GM12878 (cell line): ENCODE results near the gene RPUSD3. TPM values are rescaled to one million over a fixed set of nuclear protein-coding genes. Genes with fewer than 3 reads are reported as not detected.

Experiments used
- BRCA1 ChIP-seq: IDR thresholded peaks from 2 replicates; pipeline ENCODE4 v1.6.1; 2011; ENCODE audit warnings: low read depth, low read length, improper control_type of control experiment
- CBX5 ChIP-seq: sonication (generic); IDR thresholded peaks from 2 replicates; pipeline ENCODE4 v1.6.1; 2016; ENCODE audit warnings: low read depth, moderate library complexity, mild to moderate bottlenecking, inconsistent platforms
- CHD1 ChIP-seq: IDR thresholded peaks from 2 replicates; pipeline ENCODE4 v1.6.1; 2012; ENCODE audit warnings: low read depth, low read length, improper control_type of control experiment
- CREM ChIP-seq: IDR thresholded peaks from 2 replicates; pipeline ENCODE4 v1.6.1; 2014; ENCODE audit warnings: antibody characterized with exemption, low read depth
- MTA2 ChIP-seq: fragments of 450-650 bp; IDR thresholded peaks from 2 replicates; pipeline ENCODE4 v1.6.1; 2016; ENCODE audit warnings: low read depth, mild to moderate bottlenecking, moderate library complexity
- NRF1 ChIP-seq: conservative IDR thresholded peaks from 2 replicates; pipeline ENCODE4 v1.6.1; 2011; ENCODE audit warnings: mild to moderate bottlenecking, low read depth, low read length, improper control_type of control experiment
- PAX5 ChIP-seq: IDR thresholded peaks from 2 replicates; pipeline ENCODE4 v1.6.1; 2011; ENCODE audit warnings: low read depth, low read length, borderline replicate concordance
- PAX8 ChIP-seq: fragments of 450-650 bp; IDR thresholded peaks from 2 replicates; pipeline ENCODE4 v1.6.1; 2017; ENCODE audit warnings: mild to moderate bottlenecking, moderate library complexity
- RELA ChIP-seq: fragments of 450-650 bp; IDR thresholded peaks from 2 replicates; pipeline ENCODE4 v1.8.0; 2014; ENCODE audit warnings: borderline replicate concordance; ENCODE audit not compliant: partially characterized antibody
- SMAD1 ChIP-seq: fragments of 450-650 bp; IDR thresholded peaks from 2 replicates; pipeline ENCODE4 v1.6.1; 2018; ENCODE audit warnings: mild to moderate bottlenecking, low read depth; ENCODE audit not compliant: partially characterized antibody
- SREBF1 ChIP-seq: IDR thresholded peaks from 2 replicates; pipeline ENCODE4 v1.6.1; 2012; ENCODE audit warnings: mild to moderate bottlenecking, low read length
- TBL1XR1 ChIP-seq: IDR thresholded peaks from 2 replicates; pipeline ENCODE4 v1.6.1; 2012; ENCODE audit warnings: low read depth, low read length, improper control_type of control experiment
- ZNF207 ChIP-seq: fragments of 450-650 bp; IDR thresholded peaks from 2 replicates; pipeline ENCODE4 v1.6.1; 2014; ENCODE audit warnings: antibody characterized with exemption, mild to moderate bottlenecking, borderline replicate concordance
- polyA plus RNA-seq, 11 experiments: library from polyadenylated mRNA; depleted of rRNA in 4 of 11; unstranded in 6 of 11; stranded (reverse) in 5 of 11; fragments of >200 nt; fragmentation: Nextera tagmentation in 4 of 11; fragmentation: Illumina TruSeq in 1 of 11; extraction: Ambion mirVana in 4 of 11; extraction: Trizol in 1 of 11; gene quantifications; 1 replicate in 1 of 11; 2 replicates in 10 of 11; pipeline versions ENCODE4 v1.2.1 to v1.2.3, GENCODE V29; 2011 to 2016; ENCODE audit warnings: inconsistent platforms in 2 of 11, missing spikeins in 2 of 11, low read depth in 1 of 11
- total RNA-seq, 4 experiments: library from RNA; depleted of rRNA in 3 of 4; stranded (reverse); fragments of >200 nt in 3 of 4; fragmentation: Illumina TruSeq in 1 of 4; extraction: Trizol in 1 of 4; gene quantifications; 2 replicates each; pipeline versions ENCODE4 v1.2.1 to v1.2.3, GENCODE V29; 2013 to 2021
- TF ChIP-seq, protein P1 (sequence below): fragments of 450-650 bp; formaldehyde crosslinking; IDR thresholded peaks from 2 replicates; pipeline ENCODE4 v1.5.0; 2022; ENCODE audit warnings: mild to moderate bottlenecking, missing genetic modification characterization
- TF ChIP-seq, protein P2 (sequence below): fragments of 450-650 bp; formaldehyde crosslinking; IDR thresholded peaks from 2 replicates; pipeline ENCODE4 v1.4.0; 2020; ENCODE audit warnings: mild to moderate bottlenecking, moderate library complexity
- TF ChIP-seq, protein P3 (sequence below): fragments of 150-350 bp; IDR thresholded peaks from 2 replicates; pipeline ENCODE4 v1.6.1; 2016; ENCODE audit warnings: low read depth, low read length
- TF ChIP-seq, protein P4 (sequence below): fragments of 450-650 bp; conservative IDR thresholded peaks from 2 replicates; pipeline ENCODE4 v1.6.1; 2017; ENCODE audit warnings: mild to moderate bottlenecking, moderate library complexity

Gene RPUSD3
- total and polyA plus RNA-seq, 10 of the 15 experiments (the other 5 are each of a cell fraction or from before 2014, with no cell fraction given), result 6.4 to 72.9 (median 41.8) TPM

DNA sequence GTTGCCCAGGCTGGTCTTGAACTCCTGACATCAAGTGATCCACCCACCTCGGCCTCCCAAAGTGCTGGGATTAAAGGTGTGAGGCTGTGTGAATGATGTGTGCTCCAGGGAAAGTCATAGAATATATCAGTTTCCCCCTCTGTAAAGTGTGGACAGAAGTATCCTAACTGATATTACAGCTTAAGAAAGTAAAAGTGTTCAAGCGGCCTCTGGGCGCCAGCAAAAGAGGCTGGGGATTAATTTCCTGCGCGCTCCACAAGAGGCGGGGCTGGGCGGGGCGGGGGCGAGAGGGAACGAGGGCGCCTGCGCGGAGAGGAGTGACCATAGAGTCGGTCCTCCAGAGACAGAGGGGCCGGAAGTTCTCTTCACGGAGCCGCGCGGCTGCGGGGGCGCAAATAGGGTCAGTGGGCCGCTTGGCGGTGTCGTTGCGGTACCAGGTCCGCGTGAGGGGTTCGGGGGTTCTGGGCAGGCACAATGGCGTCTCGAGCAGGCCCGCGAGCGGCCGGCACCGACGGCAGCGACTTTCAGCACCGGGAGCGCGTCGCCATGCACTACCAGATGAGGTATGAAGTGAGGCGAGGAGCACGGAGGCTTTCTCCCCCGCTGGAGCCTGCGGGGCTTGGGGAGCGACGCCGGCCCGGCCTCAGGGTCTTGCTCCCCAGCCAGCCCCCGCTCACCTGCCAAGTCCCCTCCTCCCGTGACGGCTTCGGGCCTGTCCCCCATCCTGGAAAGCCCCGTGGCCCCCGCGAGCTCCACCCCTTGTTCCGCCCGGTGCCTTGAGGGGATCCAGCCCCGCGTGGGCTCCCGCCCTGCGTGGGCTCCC lies 46.7 kb upstream of the RPUSD3 start, which contains the start of gene JAGN1 (continued):
- TF ChIP-seq, protein P1, sequence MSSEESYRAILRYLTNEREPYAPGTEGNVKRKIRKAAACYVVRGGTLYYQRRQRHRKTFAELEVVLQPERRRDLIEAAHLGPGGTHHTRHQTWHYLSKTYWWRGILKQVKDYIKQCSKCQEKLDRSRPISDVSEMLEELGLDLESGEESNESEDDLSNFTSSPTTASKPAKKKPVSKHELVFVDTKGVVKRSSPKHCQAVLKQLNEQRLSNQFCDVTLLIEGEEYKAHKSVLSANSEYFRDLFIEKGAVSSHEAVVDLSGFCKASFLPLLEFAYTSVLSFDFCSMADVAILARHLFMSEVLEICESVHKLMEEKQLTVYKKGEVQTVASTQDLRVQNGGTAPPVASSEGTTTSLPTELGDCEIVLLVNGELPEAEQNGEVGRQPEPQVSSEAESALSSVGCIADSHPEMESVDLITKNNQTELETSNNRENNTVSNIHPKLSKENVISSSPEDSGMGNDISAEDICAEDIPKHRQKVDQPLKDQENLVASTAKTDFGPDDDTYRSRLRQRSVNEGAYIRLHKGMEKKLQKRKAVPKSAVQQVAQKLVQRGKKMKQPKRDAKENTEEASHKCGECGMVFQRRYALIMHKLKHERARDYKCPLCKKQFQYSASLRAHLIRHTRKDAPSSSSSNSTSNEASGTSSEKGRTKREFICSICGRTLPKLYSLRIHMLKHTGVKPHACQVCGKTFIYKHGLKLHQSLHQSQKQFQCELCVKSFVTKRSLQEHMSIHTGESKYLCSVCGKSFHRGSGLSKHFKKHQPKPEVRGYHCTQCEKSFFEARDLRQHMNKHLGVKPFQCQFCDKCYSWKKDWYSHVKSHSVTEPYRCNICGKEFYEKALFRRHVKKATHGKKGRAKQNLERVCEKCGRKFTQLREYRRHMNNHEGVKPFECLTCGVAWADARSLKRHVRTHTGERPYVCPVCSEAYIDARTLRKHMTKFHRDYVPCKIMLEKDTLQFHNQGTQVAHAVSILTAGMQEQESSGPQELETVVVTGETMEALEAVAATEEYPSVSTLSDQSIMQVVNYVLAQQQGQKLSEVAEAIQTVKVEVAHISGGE (CRISPR knock-in tag), result no peak
- TF ChIP-seq SREBF1 (no peak), RELA (peak; percentile 71), ZNF207 (no peak; the same call in none of the 2 replicates), SMAD1 (no peak), CREM (peak; percentile 44; the same call in 1 of the 2 replicates), CBX5 (peak; percentile 24; the same call in 1 of the 2 replicates), TBL1XR1 (0 out of 2 replicates have a peak, but pooled peaks have one; percentile 41), PAX5 (0 out of 2 replicates have a peak, but pooled peaks have one; percentile 37), NRF1 (no peak; the same call in 1 of the 2 replicates), MTA2 (peak; percentile 77; the same call in 1 of the 2 replicates), BRCA1 (no peak), PAX8 (no peak), CHD1 (peak; percentile 80; the same call in 1 of the 2 replicates)
- TF ChIP-seq, protein P2, sequence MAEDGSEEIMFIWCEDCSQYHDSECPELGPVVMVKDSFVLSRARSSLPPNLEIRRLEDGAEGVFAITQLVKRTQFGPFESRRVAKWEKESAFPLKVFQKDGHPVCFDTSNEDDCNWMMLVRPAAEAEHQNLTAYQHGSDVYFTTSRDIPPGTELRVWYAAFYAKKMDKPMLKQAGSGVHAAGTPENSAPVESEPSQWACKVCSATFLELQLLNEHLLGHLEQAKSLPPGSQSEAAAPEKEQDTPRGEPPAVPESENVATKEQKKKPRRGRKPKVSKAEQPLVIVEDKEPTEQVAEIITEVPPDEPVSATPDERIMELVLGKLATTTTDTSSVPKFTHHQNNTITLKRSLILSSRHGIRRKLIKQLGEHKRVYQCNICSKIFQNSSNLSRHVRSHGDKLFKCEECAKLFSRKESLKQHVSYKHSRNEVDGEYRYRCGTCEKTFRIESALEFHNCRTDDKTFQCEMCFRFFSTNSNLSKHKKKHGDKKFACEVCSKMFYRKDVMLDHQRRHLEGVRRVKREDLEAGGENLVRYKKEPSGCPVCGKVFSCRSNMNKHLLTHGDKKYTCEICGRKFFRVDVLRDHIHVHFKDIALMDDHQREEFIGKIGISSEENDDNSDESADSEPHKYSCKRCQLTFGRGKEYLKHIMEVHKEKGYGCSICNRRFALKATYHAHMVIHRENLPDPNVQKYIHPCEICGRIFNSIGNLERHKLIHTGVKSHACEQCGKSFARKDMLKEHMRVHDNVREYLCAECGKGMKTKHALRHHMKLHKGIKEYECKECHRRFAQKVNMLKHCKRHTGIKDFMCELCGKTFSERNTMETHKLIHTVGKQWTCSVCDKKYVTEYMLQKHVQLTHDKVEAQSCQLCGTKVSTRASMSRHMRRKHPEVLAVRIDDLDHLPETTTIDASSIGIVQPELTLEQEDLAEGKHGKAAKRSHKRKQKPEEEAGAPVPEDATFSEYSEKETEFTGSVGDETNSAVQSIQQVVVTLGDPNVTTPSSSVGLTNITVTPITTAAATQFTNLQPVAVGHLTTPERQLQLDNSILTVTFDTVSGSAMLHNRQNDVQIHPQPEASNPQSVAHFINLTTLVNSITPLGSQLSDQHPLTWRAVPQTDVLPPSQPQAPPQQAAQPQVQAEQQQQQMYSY (CRISPR knock-in tag), result no peak
- TF ChIP-seq, protein P3, sequence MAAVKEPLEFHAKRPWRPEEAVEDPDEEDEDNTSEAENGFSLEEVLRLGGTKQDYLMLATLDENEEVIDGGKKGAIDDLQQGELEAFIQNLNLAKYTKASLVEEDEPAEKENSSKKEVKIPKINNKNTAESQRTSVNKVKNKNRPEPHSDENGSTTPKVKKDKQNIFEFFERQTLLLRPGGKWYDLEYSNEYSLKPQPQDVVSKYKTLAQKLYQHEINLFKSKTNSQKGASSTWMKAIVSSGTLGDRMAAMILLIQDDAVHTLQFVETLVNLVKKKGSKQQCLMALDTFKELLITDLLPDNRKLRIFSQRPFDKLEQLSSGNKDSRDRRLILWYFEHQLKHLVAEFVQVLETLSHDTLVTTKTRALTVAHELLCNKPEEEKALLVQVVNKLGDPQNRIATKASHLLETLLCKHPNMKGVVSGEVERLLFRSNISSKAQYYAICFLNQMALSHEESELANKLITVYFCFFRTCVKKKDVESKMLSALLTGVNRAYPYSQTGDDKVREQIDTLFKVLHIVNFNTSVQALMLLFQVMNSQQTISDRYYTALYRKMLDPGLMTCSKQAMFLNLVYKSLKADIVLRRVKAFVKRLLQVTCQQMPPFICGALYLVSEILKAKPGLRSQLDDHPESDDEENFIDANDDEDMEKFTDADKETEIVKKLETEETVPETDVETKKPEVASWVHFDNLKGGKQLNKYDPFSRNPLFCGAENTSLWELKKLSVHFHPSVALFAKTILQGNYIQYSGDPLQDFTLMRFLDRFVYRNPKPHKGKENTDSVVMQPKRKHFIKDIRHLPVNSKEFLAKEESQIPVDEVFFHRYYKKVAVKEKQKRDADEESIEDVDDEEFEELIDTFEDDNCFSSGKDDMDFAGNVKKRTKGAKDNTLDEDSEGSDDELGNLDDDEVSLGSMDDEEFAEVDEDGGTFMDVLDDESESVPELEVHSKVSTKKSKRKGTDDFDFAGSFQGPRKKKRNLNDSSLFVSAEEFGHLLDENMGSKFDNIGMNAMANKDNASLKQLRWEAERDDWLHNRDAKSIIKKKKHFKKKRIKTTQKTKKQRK, result no peak
- TF ChIP-seq, protein P4, sequence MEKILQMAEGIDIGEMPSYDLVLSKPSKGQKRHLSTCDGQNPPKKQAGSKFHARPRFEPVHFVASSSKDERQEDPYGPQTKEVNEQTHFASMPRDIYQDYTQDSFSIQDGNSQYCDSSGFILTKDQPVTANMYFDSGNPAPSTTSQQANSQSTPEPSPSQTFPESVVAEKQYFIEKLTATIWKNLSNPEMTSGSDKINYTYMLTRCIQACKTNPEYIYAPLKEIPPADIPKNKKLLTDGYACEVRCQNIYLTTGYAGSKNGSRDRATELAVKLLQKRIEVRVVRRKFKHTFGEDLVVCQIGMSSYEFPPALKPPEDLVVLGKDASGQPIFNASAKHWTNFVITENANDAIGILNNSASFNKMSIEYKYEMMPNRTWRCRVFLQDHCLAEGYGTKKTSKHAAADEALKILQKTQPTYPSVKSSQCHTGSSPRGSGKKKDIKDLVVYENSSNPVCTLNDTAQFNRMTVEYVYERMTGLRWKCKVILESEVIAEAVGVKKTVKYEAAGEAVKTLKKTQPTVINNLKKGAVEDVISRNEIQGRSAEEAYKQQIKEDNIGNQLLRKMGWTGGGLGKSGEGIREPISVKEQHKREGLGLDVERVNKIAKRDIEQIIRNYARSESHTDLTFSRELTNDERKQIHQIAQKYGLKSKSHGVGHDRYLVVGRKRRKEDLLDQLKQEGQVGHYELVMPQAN, result peak; percentile 61
